NCI-H1930 (cell line): ENCODE results near the gene ELP6.

Source experiments
- DNase-seq, 2 experiments: peaks; one replicate each; lab custom pipeline; 2025; lab: John Stamatoyannopoulos, UW

ELP6 gene

DNA sequence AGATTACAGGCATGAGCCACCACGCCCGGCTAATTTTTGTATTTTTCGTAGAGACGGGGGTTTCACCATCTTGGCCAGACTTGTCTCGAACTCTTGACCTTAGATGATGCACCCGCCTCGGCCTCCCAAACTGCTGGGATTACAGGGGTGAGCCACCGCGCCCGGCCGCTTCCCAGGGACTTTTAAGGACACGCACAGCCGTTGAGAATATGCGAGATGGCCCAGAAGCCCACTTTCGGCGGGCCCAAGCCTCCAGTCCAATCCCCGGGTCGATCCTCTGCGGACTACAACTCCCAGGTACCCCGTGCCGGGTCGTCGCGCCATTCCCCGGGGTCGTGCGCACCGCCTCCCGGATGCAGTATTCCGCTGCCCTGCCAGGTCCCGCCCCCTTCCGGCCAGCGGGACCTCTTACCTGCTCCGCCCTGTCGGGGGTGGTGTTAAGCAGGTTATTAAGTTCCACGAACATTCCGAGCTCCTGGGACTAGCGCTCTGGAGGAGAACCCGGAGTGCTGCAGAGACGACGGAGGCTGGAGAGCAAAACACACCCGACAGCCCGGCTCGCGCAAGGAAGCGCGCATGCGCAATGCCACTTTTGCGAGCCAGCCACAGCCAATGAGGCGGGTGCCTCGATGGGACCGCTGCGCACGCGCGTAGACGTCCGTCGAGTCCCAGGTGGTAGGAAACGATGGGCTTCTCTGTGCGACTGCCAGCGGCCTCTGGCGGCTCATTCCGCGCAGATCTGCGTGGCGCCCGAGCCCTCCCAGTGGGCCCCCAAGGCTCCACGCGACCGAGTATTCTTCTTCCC is at the start of gene ELP6:
ELP6 (minus strand) TSS at position 588 of the 805 bp plus-strand sequence; CDS start at position 466, 122 bp downstream.
- DNase-seq: peak; percentile 80 to 92

DNA sequence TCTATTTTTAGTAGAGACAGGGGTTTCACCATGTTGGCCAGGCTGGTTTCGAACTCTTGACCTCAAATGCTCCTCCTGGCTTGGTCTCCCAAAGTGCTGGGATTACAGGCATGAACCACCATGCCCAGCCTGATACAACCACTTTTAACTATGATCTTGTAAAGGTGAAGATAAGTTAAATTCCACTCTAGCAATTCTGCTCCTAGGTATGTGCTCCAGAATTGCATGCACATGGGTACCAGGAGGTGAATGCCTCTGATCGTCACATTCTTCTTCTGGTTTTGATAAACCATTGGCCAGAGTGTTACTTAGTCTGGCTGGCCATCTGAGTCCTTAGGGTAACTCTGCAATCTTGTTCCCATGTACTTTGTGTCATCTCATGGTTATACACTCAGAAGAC is 42.8 kb upstream of the ELP6 start:
- no peak for DNase-seq

DNA sequence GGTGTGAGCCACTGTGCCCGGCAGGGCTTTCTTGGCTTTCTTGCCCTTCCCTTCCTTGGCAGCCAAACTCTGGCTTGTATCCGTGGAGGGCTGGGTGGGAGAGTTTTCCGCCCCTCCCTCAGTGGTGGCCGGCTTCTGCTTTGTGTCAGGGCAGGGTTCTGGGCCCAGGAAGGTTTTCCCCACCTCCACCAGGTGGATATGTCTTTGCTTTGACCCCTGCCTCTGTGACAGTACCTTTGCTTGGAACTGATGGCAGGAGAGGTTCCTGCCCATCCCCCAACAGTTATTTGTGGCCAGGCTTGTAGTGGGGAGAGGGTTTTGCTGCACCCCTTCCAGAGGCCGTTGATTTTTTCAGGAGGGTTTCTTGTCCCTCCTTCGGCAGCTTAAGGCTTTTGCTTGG is 40.8 kb upstream of the ELP6 start:
- DNase-seq: no peak

DNA sequence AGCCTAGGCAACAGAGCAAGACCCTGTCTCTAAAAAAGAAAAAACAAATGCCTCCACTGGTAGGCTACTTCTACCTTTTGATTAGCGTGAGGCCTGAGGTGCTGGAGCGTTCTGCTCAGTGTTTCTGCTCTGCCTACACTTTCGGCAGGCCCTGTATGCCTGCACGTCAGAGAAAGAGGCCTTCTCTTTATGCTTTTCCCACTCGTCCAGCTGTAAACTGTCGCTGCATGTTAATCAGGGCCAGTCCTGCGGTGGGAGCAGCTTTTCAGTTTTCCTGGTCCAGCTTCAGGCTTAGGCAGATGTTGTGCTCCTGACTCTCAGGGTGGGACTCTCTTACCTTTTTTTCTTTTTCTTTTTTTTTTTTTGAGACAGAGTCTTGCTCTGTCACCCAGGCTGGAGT is 39.9 kb upstream of the ELP6 start:
- DNase-seq: no peak

DNA sequence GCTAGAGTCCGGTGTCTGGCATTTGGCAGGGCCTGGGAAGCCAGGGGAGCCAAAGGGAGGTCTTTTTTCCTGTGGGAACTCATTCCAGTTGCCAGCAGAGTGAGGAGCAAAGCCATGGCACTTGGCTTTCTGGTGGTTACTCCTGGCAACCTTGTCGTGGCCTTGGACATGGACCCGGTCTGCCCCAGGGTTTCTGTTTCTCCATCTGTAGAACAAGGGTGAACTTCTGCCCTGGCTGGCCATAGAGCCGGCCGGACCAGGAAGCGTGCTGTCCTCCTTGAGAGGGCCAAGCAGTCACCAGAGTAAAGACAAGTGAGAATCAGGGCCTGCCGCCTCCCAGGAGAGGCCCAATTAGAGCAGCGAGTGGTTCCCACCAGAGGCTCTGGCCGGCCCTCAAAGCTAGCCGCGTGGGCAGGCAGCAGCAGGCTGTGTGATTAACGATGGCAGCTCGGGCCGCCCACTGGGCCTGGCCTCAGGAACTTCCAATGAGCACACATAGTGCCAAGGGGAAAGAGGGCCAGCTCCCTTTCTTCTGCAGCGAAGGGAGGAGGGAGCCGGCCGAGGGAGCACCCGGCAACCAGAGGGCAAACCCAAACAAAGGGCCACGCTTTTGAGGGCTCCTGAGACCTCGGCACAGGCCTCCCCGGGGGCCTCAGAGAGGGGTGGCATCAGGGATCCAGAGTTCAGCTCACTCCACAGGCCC is 29.1 kb upstream of the ELP6 start:
- no peak for DNase-seq

DNA sequence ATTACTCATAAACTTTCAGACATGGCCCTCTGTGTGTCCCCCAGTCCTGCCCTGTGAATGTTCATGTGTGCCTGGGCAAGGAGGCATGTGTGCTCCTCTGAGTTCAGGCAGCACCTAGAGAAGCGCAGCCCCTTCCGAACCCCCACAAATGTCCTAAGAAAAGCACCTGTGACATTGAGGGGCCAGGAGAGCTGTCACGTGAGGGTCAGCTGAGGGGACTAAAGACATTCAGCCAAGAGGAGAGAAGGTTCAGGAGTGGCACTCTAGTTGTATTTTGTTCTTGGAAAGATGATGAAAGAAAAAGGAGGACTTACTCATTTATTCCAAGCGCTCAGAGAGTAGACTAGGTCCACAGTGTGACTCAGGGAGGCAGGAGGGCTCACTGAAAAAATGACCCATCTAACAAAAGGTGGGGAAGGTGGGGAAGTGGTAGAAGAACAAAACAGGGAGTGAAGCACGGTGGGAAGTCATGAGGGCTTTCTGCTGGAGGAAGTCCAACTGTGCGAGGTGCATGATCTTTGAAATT is 28.1 kb upstream of the ELP6 start:
- DNase-seq: no peak

GRCh38 chr3:47540281-47540680 is 26.8 kb upstream of the ELP6 start:
- no peak for DNase-seq

DNA sequence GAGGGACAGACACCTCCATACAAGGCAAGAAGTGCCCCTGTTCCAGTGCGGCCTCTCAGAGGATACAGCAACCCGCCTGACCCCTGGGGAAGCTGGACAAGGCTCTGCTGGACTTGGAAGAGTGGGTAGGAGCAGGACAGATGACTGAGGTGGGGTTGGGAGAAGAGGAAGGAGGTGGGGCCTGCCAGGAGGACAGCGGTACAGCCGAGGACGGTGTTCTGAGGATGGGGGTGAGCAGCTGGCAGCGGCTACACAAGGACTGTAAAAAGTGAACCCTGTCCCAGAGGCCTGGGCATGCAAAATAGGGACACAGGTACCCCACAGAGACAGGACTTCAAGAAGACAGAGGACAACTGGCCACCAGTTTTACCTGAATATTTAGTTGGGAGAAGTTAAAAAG is 23.5 kb upstream of the ELP6 start:
- no peak for DNase-seq

- DNase-seq: no peak
Measured at GRCh38 chr3:47536221-47536891, 22.8 kb upstream of the ELP6 start.

- DNase-seq: no peak
Measured at GRCh38 chr3:47533996-47534454, 20.5 kb upstream of the ELP6 start.

DNA sequence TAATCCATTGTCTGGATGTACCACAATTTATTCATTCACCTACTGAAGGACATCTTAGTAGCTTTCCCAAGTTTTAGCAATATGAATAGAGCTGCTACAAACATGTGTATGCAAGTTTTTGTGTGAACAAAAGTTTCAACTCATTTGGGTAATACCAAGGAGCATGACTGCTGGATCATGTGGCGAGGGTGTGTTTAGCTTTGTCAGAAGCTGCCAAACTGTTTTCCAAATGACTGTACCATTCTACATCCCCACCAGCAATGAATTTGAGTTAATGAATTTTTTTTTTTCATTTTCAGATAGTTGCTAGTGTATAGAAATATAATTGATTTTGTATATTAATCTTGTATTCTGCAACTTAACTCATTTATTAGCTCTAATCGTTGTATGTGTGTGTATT is 20.0 kb upstream of the ELP6 start:
- no peak for DNase-seq

GRCh38 chr3:47527952-47528725 is 14.6 kb upstream of the ELP6 start:
- no peak for DNase-seq

- DNase-seq: no peak
Measured at GRCh38 chr3:47525617-47526016, 12.1 kb upstream of the ELP6 start.

DNA sequence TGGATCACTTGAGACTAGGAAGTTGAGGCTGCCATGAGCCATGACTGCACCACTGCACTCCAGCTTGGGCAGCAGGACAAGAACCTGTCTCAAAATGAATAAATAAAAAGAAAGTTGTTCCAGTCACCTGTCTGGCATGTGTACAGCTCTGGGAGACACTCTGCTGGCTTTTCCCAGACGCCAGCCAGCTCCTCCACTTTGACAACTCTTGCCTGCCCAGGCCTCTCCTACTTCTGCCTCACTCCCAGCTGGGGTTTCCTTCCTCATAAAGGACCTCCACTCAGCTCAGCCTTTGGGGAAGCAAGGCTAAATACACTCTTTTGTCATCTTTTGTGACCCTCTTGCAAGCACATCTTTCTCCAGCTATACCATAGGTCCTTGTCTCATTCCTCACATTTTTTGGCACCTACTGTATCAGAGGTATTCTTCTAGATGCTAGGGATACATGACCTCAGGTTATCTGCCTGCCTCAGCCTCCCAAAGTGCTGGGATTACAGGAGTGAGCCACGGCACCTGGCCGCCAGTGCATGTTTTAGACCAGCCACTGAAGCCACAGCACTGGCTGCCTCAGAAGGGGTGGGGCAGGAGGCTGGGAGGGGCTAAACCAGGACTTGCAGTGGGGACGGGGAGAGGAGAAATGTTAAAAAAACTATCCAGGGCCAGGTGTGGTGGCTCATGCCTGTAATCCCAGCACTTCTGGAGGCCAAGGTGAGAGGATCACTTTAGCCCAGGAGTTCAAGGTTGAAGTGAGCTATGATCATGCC is 10.0 kb upstream of the ELP6 start:
- DNase-seq: no peak

GRCh38 chr3:47522082-47522987 is 8.8 kb upstream of the ELP6 start:
- peak; percentile 67 to 75 for DNase-seq

DNA sequence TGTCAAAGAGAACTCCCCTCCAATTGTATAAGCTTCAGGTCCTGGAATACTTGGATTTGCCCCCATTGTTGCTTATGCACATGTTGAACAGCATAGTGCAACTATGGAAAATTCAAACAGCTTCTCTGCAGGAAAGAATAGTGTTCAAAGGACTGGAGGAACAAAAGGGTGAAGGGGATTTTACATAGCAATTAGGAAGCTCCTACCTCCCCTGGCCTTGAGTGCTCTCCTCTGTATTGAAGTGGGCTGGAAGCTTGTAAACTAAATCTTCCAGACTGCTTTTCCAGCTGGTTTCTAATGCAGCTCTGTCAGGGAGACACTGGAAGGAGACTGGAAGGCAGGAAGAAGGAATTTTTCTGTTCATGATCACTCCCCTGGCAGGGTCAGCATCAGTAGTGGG is 7.2 kb upstream of the ELP6 start:
- DNase-seq: no peak

DNA sequence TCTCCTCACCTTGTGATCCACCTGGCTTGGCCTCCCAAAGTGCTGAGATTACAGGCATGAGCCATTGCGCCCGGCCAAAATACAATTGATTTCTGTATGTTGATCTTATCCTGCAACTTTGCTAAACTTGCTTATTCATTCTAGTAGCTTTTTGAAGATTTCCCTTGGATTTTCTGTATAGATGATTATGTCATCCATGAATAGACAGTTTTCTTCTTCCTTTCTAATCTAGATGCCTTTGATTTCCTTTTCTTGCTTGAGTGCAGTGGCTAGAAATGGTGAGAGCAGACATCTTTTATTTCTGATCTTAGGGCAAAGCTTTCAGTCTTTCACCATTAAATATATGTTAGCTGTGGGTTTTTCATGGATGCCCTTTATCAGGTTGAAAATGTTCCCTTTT is 4.4 kb upstream of the ELP6 start:
- DNase-seq: no peak

DNA sequence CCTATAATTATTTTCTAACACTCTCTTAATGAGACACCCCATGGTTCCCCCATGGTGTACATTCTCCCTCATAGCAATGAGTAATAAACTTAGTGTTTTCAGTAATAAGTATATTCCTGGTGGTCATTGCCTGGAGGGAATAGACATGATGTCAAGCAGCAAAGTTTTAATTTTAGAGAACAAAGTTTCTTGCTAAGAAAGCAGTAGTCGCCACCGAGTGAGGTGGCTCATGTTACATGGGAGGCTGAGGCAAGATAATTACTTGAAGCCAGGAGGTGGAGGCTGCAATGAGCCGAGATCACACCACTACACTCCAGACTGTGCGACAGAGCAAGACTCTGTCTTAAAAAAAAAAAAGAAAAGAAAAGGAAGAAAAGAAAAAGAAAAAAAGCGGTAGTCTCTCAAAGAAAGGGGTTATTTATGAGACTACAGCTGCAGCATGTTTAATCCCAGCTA is 2.4 kb upstream of the ELP6 start:
- no peak for DNase-seq

DNA sequence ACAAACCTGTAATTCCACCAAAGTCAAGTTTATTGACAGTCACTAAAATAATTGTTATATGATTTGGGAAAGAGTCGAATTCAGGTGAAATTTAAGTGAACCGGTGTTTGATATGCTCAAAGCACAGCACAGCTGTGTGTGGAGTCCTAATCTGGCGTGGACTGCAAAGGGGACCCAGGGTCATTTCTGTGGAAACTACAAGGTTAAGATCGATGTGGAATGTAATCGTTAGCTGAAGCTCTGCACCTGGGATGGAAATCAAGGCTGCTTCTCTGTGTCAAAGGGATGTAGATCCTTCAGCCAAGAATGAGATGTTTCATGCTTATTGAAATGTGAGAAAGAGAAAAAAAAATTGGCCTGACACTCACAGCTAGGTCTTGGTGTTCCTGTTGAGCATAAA is 1.6 kb upstream of the ELP6 start:
- DNase-seq: no peak
